Mucosa of rectum (tissue), 2 donors: ENCODE measurements around the gene SMIM26.

Source experiments
- H3K27ac ChIP-seq, 2 donors: one replicate each; pipeline ENCODE4 v1.7.0; 2013; ENCODE audit warnings: inconsistent platforms in 2 of 2, low read depth in 2 of 2, low read length in 2 of 2
- H3K27me3 ChIP-seq, 2 donors: one replicate each; pipeline ENCODE4 v1.7.0; 2013; ENCODE audit warnings: low read length in 2 of 2; ENCODE audit not compliant: control insufficient read depth in 2 of 2, insufficient read depth in 2 of 2
- H3K36me3 ChIP-seq, 2 donors: one replicate each; pipeline ENCODE4 v1.7.0; 2013; ENCODE audit warnings: low read length in 2 of 2; ENCODE audit not compliant: control insufficient read depth in 2 of 2, insufficient read depth in 2 of 2
- H3K4me1 ChIP-seq, 2 donors: one replicate each; pipeline ENCODE4 v1.7.0; 2013; ENCODE audit warnings: low read length in 2 of 2, mild to moderate bottlenecking in 1 of 2; ENCODE audit not compliant: control insufficient read depth in 2 of 2, insufficient read depth in 2 of 2
- H3K4me3 ChIP-seq, 2 donors: one replicate each; pipeline ENCODE4 v1.7.0; 2013; ENCODE audit warnings: low read length in 2 of 2
- H3K9ac ChIP-seq, 2 donors: one replicate each; pipeline ENCODE4 v1.7.0; 2013; ENCODE audit warnings: low read length in 2 of 2, low read depth in 1 of 2, mild to moderate bottlenecking in 1 of 2
- H3K9me3 ChIP-seq, 2 donors: one replicate each; pipeline ENCODE4 v1.7.0; 2013; ENCODE audit warnings: low read length in 2 of 2; ENCODE audit not compliant: control insufficient read depth in 2 of 2
- donor health status: healthy.
- donor health status: Normal muscosa, but diverticular disease.

SMIM26 gene

DNA sequence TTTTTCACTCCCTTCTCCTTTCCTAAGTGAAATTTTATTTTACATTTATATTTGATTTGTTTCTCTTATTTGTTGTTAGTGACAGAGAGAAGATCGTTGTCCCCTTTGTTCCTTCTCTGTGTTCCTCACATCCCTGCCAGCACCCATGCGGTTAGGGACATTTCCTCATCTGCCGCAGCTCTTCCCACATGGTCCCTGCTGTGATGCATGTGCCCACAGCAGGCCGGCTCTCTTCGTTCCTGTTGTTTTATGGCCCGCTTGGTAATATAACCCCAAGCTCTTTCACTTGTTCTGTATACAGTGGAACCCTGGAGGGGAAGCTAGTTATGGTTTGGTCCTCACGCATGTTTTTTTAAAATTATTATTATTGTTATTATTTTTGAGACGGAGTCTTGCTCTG lies 44.3 kb downstream of the SMIM26 start:
- Histone ChIP-seq H3K9me3 (no peaks in the 10 kb centered on the region), H3K4me1 (no peaks in the 10 kb centered on the region), H3K36me3 (peaks cover 0 to 2% of the 10 kb centered on the region in 2 donors), H3K9ac (no peak overlapping the region), H3K27ac (no peak overlapping the region), H3K27me3 (no peaks in the 10 kb centered on the region), H3K4me3 (no peak overlapping the region)

DNA sequence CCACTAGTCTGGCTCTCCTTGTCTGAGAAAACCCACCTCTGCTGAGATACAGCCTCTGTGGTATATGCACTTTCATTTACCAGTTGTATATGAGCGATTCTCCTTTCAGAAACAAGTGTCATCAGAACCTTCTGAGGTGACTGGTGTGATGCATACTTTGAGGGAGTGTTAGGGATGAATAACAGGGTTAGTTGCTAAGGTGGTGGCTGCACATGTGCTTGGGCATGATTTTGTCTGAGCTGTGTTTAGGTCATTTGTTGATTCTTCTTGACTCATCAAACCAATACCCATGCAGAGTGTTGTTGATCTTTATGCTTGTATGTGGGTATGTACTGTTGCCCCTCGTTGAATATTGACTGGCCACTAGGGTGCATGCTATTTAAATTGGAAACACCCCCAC lies 46.3 kb downstream of the SMIM26 start:
- Histone ChIP-seq H3K4me3 (no peak overlapping the region), H3K27ac (no peak overlapping the region), H3K4me1 (no peaks in the 10 kb centered on the region), H3K9ac (no peak overlapping the region), H3K9me3 (no peaks in the 10 kb centered on the region), H3K36me3 (peaks cover 0 to 2% of the 10 kb centered on the region in 2 donors), H3K27me3 (no peaks in the 10 kb centered on the region)

DNA sequence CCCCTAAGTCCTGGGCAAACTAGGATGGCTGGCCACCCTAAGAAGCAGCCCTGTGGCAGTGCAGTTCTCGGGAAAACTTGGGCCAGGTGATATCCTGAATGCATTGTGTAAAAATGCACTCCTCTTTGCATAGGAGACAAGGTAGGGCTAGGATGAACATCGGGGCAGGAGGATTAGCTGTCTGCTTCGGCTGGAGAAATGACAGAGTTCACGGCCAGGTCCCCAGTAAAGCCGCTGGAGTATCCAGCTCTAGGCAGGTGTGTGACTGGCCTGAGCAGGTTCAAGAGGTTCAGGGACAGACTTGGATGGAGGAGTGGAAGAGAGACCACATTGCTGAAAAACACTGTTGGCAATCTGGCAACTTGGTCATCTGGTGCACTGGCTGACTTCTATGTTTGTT lies 47.0 kb downstream of the SMIM26 start:
- Histone ChIP-seq H3K36me3 (peaks cover 0 to 2% of the 10 kb centered on the region in 2 donors), H3K27me3 (no peaks in the 10 kb centered on the region), H3K4me1 (no peaks in the 10 kb centered on the region), H3K27ac (no peak overlapping the region), H3K9ac (no peak overlapping the region), H3K4me3 (no peak overlapping the region), H3K9me3 (no peaks in the 10 kb centered on the region)

DNA sequence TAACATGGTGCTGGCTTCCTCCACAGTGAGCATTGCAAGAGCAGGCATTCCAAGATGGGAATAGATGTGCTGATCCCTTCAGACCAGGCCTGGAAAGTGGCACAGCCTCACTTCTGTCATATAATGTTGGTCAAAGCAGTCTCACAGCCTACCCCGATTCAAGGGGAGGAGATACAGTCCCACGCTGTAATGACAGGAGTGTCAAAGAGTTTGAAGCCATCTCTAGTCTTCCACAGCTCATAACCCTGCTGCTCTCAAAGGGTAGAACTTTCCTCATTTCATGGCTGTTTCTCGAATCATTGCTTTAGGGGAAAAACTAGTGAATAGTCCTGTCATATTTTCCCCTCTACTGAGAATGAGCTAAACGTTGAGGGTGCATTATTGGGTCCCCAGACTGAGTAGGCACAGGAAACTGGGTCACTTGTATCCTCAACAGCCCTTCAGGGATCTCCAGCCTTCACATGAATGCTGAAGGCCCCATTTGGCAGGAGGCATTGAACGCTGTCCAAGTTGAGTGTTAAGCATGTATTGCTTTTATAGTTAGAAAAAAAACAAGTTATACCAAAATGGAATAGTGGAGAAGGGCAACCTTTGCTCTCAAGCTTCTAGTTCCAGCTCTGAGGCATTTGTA lies 47.9 kb downstream of the SMIM26 start:
- H3K4me3 ChIP-seq, result no peak overlapping the region
- H3K9ac ChIP-seq, result no peak overlapping the region
- peaks cover 0 to 2% of the 10 kb centered on the region in 2 donors for H3K36me3 ChIP-seq
- H3K9me3 ChIP-seq, result no peaks in the 10 kb centered on the region
- H3K4me1 ChIP-seq, result no peaks in the 10 kb centered on the region
- no peaks in the 10 kb centered on the region for H3K27me3 ChIP-seq
- no peak overlapping the region for H3K27ac ChIP-seq
